Stimulated activated CD8-positive, alpha-beta memory T cell treated with anti-CD3 and anti-CD28 coated beads, Interleukin-2, amount 100 ng/mL, for 48 hours (primary cell): ENCODE results near the gene TEK.

Experiments
- DNase-seq, 2 donors: peaks; one replicate each; pipeline ENCODE4 v3.0.0-alpha.2; 2020; ENCODE audit warnings: low read depth in 2 of 2

TEK gene

GRCh38 chr9:27179245-27179865 lies 70.3 kb downstream of the TEK start:
- no peak for DNase-seq

DNA sequence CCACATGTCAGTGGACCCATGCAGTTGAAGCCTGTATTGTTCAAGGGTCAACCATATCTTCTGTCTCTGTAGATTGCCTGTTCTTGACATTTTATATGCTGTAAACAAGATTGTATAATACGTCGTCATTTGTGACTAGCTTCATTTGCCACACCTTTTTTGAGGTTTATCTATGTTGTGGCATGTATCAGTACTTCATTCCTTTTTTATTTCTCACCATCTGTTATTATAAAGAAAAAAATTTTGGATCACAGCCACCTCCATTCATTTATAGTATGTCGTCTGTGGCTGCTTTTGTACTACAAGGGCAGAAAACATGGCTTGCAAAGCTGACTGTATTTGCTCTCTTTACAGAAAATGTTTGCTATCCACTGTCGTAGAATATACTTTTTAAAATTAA lies 72.4 kb downstream of the TEK start:
- no peak for DNase-seq

- no peak for DNase-seq
These were observed 73.4 kb downstream of the TEK start for GRCh38 chr9:27182421-27182820.

DNA sequence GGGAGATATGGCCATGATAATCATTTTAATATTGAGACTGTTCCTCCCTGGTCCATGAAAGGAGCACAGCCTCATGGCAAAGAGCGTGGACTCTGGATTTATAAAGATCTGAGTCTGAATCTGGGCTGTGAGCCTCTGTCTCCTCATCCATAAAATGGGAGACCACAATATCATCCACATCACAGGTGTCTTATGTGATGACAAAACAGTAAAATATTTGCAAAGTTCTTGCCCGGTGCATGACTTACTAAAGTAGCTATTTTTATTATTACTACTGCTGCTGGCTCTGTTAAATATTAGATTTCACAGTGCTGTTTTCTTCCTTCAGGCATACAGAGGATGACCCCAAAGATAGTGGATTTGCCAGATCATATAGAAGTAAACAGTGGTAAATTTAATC lies 74.1 kb downstream of the TEK start:
- no peak for DNase-seq

DNA sequence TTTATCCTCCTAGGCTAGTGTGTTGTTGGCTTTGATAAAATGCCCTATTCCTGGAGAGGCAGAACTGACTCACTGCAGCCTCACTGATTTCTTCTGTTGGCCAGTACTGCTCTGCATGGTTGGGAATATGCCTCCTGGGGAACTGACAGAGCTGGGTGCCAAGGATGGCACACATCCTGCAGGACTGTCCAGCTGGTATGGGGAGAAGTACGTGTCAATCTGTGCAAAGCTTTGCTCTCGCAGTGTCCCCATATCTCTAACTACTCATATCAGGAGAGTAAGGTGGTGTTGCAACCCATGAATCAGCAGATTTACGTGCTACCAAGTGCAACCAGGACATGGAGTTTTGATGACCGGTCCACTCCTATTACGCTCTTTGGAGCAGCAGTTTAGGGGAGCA lies 74.7 kb downstream of the TEK start:
- DNase-seq: no peak

DNA sequence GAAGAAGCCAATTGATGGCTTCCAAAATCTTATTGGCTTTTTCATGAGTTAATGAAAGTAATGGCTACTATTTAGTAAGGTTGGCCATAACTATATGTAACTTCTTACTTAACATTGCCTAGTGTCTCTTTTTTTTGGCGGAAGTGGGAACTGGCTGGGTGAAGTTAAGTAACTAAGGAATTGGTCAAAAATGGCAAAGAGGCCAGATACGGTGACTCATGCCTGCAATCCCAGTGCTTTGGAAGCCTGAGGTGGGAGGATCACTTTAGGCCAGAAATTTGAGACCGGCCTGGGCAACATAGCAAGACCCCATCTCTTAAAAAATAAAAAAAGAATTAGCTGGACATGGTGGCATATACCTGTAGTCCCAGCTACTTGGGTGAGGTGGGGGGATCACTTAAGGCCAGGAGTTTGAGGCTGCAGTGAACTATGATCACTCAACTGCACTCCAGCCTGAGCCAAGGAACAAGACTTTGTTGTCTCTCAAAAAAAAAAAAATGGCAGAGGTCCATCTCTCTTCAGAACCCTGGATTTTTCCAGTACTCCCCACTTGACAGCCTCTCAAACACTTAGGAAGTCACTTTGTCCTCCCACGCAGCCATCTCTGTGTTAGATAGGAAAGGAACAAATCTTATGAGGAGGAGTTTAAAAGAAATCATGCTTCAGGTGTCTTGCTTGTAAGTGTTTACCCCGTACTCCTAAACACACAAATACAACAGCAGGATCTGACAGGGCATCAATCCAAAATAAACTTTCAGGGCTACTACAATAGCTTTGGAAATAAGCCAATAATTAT lies 75.7 kb downstream of the TEK start:
- no peak for DNase-seq

DNA sequence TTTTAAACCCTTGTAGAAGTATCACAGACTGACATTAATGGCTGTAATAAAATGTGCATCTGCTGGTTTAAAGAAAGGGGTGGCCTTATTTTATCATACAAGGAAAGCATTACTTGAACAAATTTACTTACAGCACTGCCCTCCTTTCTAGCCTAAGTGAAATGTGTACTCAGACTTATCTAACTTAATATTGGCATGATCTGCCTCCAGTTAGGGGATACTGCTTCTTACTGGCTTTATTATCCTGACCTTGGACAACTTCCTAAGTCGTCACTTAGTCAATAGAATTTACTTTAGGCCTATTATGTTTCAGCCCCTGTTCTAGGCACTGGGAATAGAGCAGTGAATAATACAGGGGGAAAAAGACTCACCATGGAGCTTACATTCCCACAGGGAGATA lies 79.4 kb downstream of the TEK start:
- DNase-seq: no peak

DNA sequence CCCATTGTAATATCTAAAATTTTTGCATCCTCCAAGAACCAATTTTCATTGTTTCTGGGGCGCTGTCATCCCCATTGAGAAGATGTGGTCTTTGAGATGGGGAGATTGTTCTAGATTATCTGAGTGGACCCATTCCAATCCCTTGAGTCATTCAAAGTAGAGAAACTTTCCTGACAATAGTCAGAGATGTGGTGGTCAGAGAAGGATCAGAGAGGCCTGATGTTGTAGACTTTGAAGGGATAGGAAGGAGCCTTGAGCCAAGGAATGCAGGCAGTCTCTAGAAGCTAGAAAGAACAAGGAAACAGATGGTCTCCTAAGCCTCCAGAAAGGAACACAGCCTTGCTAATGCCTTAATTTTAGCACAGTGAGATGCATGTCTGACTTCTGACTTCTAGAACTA lies 80.4 kb downstream of the TEK start:
- DNase-seq: no peak

GRCh38 chr9:27192291-27192960 lies 83.4 kb downstream of the TEK start:
- DNase-seq: no peak

GRCh38 chr9:27193886-27194285 lies 84.9 kb downstream of the TEK start:
- no peak for DNase-seq

DNA sequence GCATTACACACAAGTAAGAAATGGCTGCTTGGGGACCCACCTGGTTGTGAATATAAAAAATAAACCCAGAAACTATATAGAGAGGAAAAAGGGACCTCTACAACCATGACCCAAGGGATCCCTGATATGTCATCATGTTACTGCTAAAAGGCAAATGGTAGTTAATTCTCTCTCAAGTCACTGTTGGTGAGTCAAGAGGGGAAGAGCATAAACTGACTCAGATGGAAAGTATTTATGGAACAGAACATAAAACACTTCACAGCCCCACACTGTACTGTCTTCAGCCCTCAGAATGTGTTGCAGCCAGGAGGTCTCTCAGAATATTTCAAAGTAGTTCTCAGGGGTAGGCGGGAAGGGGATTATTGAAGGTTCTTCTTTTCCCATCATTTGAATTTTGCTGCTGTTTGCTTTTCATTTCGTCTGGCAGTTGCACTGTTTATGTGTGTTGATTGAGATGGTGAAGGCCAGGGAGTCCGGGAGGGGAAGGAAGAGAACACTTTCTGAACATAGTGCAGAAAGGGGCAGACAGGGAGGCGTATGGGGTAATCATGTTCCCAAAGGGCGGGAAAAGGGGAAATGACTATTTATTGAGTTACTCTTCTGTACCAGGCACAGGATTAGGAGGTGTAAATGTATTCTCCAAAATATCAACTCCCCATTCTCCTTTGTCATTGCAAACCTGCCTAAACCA lies 85.5 kb downstream of the TEK start:
- DNase-seq: no peak

GRCh38 chr9:27195191-27195590 lies 86.2 kb downstream of the TEK start:
- DNase-seq: no peak

- DNase-seq: no peak
These were observed 87.4 kb downstream of the TEK start for GRCh38 chr9:27196383-27196782.

- no peak for DNase-seq
These were observed 89.2 kb downstream of the TEK start for GRCh38 chr9:27198190-27198589.

DNA sequence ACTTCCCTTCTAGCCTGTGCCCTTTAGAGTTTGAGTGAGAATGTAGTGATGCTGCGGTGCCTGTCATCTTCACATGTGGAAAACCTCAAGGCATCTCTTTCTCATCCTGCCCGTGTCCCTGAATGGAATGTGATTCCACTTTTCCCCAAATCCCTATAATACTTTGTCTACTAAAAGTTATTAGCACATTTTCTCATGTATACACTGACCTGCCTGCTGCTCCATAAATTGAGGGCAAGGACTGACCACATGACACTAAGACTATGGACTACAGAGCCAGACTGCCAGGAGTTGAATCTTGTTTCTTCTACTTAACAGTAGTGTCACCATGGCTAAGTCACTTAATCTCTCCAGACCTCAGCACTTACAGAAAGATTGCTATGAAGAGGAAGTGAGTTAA lies 93.0 kb downstream of the TEK start:
- no peak for DNase-seq

GRCh38 chr9:27203783-27204182 lies 94.8 kb downstream of the TEK start:
- no peak for DNase-seq

- DNase-seq: no peak
These were observed 95.6 kb downstream of the TEK start for GRCh38 chr9:27204578-27204977.

DNA sequence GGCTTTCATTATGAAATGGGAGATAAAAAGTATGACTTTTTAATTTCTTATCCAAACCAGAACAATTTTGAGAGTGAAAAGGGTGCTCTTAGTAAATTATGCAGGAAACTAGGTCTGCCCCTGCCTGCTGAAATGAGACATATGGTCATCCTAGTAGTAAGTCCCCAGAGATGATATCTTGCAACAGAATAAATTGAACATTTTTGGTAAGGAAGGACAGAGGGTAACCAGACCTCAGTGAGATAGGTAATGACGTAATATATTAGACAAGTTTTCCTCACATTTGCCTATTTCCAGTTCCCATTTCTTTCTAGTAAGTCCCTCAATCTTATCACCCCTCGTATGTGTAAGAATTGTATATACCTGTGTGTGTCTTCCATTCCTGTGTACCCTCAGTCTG lies 96.2 kb downstream of the TEK start:
- DNase-seq: no peak

DNA sequence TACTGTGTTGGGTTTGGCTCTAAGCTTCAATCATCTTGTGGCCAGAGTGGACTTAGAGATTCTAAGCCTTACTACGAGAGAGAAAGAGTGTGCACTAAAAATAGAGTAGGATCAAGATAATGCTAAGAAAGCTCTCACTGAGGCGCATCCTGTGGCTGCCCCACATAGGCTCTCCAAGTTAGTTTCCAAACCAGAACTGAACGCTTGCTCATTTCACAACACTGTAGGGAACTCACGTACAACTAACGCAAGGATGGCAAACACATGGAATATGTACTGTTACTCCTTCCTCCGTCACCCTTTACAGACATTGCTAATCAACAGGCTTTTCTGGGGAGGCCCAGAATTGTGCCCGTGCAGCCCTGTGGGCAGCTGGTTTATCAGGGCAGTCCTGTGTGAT lies 97.0 kb downstream of the TEK start:
- no peak for DNase-seq

DNA sequence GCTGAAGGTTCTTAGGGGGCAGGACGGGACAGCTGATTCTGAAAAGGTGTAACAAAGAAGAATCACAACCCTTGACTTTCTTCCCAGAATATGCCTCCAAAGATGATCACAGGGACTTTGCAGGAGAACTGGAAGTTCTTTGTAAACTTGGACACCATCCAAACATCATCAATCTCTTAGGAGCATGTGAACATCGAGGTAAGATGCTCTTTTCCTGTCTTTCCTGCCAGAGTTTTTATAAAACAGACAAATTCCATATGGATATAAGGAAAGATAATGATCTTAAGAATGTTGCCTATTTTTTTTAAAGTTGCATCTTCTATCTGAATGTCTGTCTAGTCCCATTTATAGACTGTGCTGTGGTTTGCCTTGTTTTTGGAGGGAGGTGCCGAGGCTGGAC lies 100.0 kb downstream of the TEK start:
- DNase-seq: no peak

GRCh38 chr9:27210588-27210987 lies 101.6 kb downstream of the TEK start:
- no peak for DNase-seq

DNA sequence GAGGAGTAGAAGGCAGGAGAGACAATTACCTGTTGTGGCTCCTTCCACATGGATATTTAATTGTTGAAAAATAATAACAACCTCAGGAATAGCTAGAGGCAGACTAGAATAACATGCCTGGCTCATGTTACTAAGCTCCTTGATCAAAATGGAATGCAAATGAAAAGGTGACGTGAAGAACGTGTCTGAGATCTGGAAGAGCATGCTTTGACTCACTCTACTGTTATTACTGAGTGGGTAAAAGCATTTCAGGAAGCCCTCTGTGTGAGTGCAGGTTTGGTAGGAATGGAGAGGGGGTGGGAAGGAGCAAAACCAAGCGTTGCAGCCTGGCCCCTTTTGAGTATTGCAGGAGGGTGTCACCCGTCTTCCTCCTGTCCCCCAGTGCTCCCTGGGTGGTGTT lies 103.2 kb downstream of the TEK start:
- no peak for DNase-seq

DNA sequence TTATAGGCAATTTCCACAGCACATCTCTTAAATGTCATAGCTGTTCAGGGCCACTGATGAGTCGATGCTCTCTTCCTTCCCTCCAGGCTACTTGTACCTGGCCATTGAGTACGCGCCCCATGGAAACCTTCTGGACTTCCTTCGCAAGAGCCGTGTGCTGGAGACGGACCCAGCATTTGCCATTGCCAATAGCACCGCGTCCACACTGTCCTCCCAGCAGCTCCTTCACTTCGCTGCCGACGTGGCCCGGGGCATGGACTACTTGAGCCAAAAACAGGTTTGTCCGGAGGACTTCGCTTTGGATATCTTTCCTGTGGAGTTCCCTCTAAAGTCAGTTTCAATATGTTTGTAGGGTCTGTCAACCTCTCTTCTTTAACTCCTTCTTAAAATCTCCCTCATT lies 103.6 kb downstream of the TEK start:
- DNase-seq: no peak
